Nephron progenitor cell (in vitro differentiated cells): ENCODE measurements around the gene ARHGAP19.

Experiments used
- DNase-seq: peaks from one replicate; pipeline ENCODE4 v3.0.0; 2021
- H3K27ac Mint-ChIP-seq: 2 replicates; pipeline ENCODE4 v1.8.0; 2021; ENCODE audit warnings: mild to moderate bottlenecking, moderate library complexity, mixed read lengths
- H3K27me3 Mint-ChIP-seq: 2 replicates; pipeline ENCODE4 v1.8.0; 2021; ENCODE audit warnings: mild to moderate bottlenecking, low read depth, mixed read lengths; ENCODE audit not compliant: poor library complexity
- H3K36me3 Mint-ChIP-seq: 2 replicates; pipeline ENCODE4 v1.8.0; 2021; ENCODE audit warnings: low read depth, mixed read lengths
- H3K4me1 Mint-ChIP-seq: 2 replicates; pipeline ENCODE4 v1.8.0; 2021; ENCODE audit warnings: mixed read lengths
- H3K4me3 Mint-ChIP-seq: 2 replicates; pipeline ENCODE4 v1.8.0; 2021; ENCODE audit warnings: mild to moderate bottlenecking, moderate library complexity, mixed read lengths
- H3K9me3 Mint-ChIP-seq: 2 replicates; pipeline ENCODE4 v1.8.0; 2021; ENCODE audit warnings: mild to moderate bottlenecking, moderate library complexity, mixed read lengths
- TF ChIP-seq, protein P1 (sequence below): fragments of 200-600 bp; sonication (generic); IDR thresholded peaks from 2 replicates; pipeline ENCODE4 v1.5.0; 2021; ENCODE audit warnings: antibody characterized with exemption

ARHGAP19 gene

DNA sequence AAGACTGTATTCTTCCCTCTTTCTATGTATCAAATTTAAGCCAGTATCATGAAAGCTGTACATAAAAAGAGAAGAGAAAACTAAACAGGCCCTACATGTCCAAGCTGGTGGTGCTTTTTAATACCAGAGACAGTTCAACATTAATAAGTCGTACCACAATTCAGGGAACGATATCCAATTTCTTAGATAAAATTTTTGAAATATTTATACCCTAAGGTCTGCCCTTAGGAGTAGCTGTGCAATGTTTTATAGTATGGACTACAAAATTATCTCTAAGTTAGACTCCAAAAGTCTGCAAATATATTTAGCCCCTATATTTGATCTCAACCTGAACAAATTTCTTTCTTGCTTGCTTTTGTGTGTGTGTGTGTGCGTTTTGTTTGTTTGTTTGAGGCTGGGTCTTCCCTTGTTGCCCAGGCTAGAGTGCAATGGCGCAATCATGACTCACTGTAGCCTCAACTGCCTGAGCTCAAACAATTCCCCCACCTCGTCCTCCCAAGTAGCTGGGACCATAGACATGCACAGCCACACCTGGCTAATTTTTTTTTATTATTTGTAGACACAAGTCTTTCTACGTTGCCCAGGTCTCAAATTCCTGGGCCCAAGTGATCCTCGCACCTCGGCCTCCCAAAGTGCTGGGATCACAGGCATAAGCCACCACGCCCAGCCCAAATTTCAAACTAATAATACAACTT is 13.2 kb downstream of the ARHGAP19 start:
- no peak for DNase-seq
- Mint-ChIP-seq H3K27ac (no peak overlapping the region), H3K4me3 (no peak overlapping the region), H3K27me3 (no peaks in the 10 kb centered on the region), H3K36me3 (no peaks in the 10 kb centered on the region), H3K4me1 (peaks cover 10% of the 10 kb centered on the region), H3K9me3 (no peaks in the 10 kb centered on the region)
- TF ChIP-seq, protein P1, sequence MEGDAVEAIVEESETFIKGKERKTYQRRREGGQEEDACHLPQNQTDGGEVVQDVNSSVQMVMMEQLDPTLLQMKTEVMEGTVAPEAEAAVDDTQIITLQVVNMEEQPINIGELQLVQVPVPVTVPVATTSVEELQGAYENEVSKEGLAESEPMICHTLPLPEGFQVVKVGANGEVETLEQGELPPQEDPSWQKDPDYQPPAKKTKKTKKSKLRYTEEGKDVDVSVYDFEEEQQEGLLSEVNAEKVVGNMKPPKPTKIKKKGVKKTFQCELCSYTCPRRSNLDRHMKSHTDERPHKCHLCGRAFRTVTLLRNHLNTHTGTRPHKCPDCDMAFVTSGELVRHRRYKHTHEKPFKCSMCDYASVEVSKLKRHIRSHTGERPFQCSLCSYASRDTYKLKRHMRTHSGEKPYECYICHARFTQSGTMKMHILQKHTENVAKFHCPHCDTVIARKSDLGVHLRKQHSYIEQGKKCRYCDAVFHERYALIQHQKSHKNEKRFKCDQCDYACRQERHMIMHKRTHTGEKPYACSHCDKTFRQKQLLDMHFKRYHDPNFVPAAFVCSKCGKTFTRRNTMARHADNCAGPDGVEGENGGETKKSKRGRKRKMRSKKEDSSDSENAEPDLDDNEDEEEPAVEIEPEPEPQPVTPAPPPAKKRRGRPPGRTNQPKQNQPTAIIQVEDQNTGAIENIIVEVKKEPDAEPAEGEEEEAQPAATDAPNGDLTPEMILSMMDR, result no peak

DNA sequence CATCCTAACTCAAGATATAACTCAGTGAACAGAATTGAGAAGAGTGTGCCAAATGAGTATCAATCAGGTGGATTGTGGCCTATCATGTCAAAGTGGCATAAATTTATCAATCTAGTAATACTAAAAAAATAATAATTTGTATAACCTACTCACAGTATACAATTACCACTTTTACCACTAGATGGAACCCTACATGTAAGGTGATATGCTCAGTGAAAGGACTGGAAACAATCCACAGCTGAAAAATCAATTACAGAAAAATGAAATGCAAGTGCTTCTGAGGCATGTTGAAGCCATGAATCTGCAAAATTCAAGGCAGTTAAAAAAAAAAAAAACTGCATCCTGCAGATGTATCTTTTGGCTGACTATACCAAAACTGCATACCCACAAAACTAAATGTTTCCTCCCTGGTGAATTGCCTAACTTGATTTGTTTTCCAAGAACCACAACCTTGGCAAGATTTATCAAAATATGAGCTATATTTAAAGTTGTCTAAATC is 13.9 kb downstream of the ARHGAP19 start:
- H3K4me3 Mint-ChIP-seq, result no peak overlapping the region
- peaks cover 5% of the 10 kb centered on the region for H3K36me3 Mint-ChIP-seq
- H3K27ac Mint-ChIP-seq, result no peak overlapping the region
- no peaks in the 10 kb centered on the region for H3K27me3 Mint-ChIP-seq
- DNase-seq, result no peak
- peaks cover 10% of the 10 kb centered on the region for H3K4me1 Mint-ChIP-seq
- TF ChIP-seq, protein P1, result peak; percentile 63
- H3K9me3 Mint-ChIP-seq, result peaks cover 4% of the 10 kb centered on the region

DNA sequence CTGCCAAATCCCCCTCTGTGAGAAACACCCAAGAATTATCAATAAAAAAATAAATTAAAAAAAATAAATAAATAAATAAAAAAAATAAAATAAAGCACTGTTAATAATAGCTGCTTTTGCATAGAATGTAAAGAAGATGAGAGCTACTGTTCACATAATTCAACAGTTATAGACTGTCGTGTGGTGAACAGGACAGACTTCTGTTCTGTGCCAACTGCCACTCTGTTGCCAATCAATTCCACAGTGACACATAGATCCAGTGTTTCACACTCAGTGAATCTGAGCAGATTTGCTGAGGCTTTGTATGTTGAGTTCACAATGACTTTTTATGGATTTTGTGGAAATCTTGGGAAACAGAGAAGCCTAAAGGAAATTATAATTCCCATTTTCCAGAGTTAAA is 14.9 kb downstream of the ARHGAP19 start:
- H3K9me3 Mint-ChIP-seq, result peaks cover 7% of the 10 kb centered on the region
- peaks cover 10% of the 10 kb centered on the region for H3K4me1 Mint-ChIP-seq
- H3K4me3 Mint-ChIP-seq, result no peak overlapping the region
- no peak overlapping the region for H3K27ac Mint-ChIP-seq
- TF ChIP-seq, protein P1, result no peak
- H3K36me3 Mint-ChIP-seq, result peaks cover 14% of the 10 kb centered on the region
- H3K27me3 Mint-ChIP-seq, result no peaks in the 10 kb centered on the region
- no peak for DNase-seq

DNA sequence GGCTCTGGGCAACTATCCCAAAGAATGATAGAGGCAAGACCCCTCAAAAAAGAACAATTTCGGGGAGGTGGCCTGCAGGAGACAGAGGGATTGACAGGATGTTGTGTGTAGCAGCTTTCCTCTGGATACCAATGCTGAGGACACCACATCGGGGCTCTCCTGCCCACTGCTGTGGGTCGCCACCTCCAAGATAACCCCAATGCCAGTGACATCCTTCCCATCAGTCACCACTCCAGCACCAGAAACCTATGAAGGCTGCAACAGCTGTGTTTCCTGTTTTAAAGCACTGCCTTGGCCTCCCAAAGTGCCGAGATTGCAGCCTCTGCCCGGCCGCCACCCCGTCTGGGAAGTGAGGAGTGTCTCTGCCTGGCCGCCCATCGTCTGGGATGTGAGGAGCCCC is 17.6 kb downstream of the ARHGAP19 start:
- H3K9me3 Mint-ChIP-seq, result peaks cover 33% of the 10 kb centered on the region

DNA sequence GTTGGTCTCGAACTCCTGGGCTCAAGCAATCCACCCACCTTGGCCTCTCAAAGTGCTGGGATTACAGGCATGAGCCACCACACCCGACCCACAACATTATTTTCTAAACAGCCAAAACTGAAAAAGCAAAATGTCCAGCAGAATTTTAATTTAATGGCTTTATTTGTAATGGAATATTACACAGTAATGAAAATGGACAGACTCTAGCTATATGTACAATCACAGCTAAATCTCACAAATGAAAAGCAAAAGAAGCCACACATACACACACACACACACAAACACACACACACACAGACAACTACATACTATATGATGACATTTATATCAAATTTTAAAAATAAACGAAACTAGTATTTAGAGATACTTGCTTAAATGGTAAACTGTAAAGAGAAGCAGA is 18.7 kb downstream of the ARHGAP19 start:
- Mint-ChIP-seq H3K27me3 (no peaks in the 10 kb centered on the region), H3K4me3 (no peak overlapping the region), H3K4me1 (peaks cover under 1% of the 10 kb centered on the region), H3K27ac (no peak overlapping the region), H3K9me3 (peaks cover 33% of the 10 kb centered on the region), H3K36me3 (peaks cover 43% of the 10 kb centered on the region)
- no peak for DNase-seq
- TF ChIP-seq, protein P1, result no peak

More for the DNA sequence above, 17.6 kb downstream of the ARHGAP19 start:
- H3K4me1 Mint-ChIP-seq, result peaks cover 10% of the 10 kb centered on the region
- H3K36me3 Mint-ChIP-seq, result peaks cover 36% of the 10 kb centered on the region
- DNase-seq, result no peak
- H3K27me3 Mint-ChIP-seq, result no peaks in the 10 kb centered on the region
- no peak overlapping the region for H3K4me3 Mint-ChIP-seq
- TF ChIP-seq, protein P1, result no peak
- no peak overlapping the region for H3K27ac Mint-ChIP-seq
